ENCODE results near the gene CHAC1. TPM values are rescaled to one million over a fixed set of nuclear protein-coding genes. Genes with fewer than 3 reads are reported as not detected.
"Not testable (repeated sequence)": the region's sequence is repeated elsewhere in the genome, so short reads cannot be mapped to it uniquely, and the experiment has no call there.

CHAC1 gene
- total RNA-seq, 1 donor from 2014 or later: 24.7 TPM

DNA sequence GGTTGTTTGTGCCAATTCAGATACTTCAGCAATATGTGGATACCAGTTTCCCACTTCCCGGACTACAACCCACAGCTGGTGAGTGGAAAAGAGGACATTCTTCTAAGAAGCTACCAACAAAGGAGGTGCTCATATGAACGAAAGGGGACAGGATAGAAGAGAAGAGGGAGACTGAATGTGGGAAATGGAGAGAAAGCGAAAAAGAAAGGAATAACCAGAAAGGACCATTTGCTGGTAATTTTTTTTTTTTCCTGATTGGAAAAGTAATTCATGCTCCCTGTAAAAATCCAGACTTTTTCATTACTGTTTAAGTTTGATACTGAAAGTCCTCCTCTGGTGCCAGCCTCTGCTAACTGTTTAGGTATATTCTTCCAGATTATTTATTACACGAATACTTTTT, 1.5 kb upstream of the CHAC1 start:
- TF ChIP-seq, protein P1, sequence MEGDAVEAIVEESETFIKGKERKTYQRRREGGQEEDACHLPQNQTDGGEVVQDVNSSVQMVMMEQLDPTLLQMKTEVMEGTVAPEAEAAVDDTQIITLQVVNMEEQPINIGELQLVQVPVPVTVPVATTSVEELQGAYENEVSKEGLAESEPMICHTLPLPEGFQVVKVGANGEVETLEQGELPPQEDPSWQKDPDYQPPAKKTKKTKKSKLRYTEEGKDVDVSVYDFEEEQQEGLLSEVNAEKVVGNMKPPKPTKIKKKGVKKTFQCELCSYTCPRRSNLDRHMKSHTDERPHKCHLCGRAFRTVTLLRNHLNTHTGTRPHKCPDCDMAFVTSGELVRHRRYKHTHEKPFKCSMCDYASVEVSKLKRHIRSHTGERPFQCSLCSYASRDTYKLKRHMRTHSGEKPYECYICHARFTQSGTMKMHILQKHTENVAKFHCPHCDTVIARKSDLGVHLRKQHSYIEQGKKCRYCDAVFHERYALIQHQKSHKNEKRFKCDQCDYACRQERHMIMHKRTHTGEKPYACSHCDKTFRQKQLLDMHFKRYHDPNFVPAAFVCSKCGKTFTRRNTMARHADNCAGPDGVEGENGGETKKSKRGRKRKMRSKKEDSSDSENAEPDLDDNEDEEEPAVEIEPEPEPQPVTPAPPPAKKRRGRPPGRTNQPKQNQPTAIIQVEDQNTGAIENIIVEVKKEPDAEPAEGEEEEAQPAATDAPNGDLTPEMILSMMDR (IDR thresholded peaks at IDR 0.05; ENCODE audit: insufficient read depth, low read length, severe bottlenecking): no peak
- DNase-seq (ENCODE audit: low read depth) (no peak), FAIRE-seq (no peak)
- Histone ChIP-seq H3K36me3 (ENCODE audit: control insufficient read depth, insufficient read depth, low read length) (peaks cover 20% of the 10 kb centered on the region), H3K4me3 (ENCODE audit: low read depth, low read length) (no peak overlapping the region), H3K27me3 (ENCODE audit: control insufficient read depth, insufficient read depth, low read length) (no peaks in the 10 kb centered on the region)

DNA sequence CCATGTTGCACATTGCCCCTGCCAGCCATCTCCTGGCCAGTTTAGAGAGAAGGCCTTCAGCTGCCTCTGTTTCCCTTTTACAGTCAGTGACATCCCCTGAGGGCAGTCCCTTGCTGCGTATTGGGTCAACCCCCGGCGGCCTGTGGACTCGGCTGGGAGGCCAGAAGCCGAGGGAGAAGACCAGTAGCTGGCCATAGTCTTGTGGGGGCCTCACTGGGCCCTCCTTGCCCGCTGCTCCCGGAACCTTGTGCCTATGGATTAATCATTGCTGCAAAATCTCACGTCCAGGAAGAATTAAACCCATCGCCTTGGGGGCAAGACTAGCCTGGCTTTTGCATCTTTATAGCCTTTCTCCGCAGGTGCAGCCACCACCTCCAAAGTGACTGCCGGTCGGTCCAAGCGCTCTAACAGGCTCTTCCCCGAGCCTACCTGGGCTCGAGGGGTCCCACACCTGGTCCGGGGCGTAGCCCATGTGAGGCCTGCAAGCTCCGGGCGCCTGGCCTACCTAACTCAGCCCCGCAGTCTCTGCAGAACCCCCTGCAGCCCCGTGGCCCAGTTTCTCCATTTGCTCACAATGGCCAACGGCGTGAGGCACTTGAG, 870 bp upstream of the CHAC1 start:
- TF ChIP-seq, protein P1 (IDR thresholded peaks at IDR 0.05; ENCODE audit: insufficient read depth, low read length, severe bottlenecking): no peak
- no peak for DNase-seq (ENCODE audit: low read depth)
- no peak for FAIRE-seq
- H3K36me3 ChIP-seq (ENCODE audit: control insufficient read depth, insufficient read depth, low read length): peaks cover 20% of the 10 kb centered on the region
- no peaks in the 10 kb centered on the region for H3K27me3 ChIP-seq (ENCODE audit: control insufficient read depth, insufficient read depth, low read length)
- H3K4me3 ChIP-seq (ENCODE audit: low read depth, low read length): peak overlapping the region; percentile 96

DNA sequence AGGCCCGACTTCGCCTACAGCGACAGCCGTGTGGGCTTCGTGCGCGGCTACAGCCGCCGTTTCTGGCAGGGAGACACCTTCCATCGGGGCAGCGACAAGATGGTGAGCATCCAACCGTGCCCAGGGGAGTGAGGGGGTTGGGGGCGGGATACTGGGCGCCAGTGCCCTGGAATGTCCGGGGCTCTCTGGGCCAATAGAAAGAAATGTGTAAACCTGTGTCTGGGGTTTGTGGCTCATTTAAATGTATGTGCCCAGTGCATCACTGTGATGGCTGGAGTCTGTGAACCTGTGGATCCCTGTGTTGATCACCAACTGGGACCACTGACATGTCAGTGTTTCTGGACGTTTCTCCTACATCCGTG, 423 bp downstream of the CHAC1 start:
- Histone ChIP-seq H3K27me3 (ENCODE audit: control insufficient read depth, insufficient read depth, low read length) (no peaks in the 10 kb centered on the region), H3K36me3 (ENCODE audit: control insufficient read depth, insufficient read depth, low read length) (peaks cover 20% of the 10 kb centered on the region), H3K4me3 (ENCODE audit: low read depth, low read length) (peak overlapping the region; percentile 96)
- FAIRE-seq (no peak), DNase-seq (ENCODE audit: low read depth) (no peak)
- TF ChIP-seq, protein P1 (IDR thresholded peaks at IDR 0.05; ENCODE audit: insufficient read depth, low read length, severe bottlenecking): no peak

DNA sequence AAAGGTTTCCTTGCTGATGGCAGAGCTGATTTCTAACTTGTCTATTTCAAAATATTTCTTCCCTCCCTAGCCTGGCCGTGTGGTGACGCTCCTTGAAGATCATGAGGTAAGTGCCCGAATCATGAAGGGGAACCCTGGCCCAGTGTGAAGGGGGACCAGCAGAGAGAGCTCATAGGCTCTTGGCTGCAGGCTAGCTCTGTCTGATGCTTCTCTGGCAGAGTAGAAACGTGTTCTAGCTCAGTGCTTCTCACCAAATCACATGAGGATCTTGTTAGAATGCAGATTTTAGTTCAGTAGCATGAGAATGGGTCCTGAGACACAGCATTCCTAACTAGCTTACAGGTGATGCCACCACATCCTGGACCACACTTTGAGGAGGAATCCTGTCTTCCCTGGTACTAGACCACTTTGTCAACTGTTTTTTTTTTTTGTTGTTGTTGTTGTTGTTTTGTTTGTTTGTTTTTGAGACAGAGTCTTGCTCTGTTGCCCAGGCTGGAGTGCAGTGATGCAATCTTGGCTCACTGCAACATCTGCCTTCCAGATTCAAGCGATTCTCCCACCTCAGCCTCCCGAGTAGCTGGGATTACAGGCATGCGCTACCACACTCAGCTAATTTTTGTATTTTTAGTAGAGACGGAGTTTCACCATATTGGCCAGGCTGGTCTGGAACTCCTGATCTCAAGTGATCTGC, 1.0 kb downstream of the CHAC1 start:
- not testable (repeated sequence) for FAIRE-seq; H3K27me3 ChIP-seq (ENCODE audit: control insufficient read depth, insufficient read depth, low read length); DNase-seq (ENCODE audit: low read depth)
- H3K4me3 ChIP-seq (ENCODE audit: low read depth, low read length): peak overlapping the region; percentile 96
- peaks cover 20% of the 10 kb centered on the region for H3K36me3 ChIP-seq (ENCODE audit: control insufficient read depth, insufficient read depth, low read length)

DNA sequence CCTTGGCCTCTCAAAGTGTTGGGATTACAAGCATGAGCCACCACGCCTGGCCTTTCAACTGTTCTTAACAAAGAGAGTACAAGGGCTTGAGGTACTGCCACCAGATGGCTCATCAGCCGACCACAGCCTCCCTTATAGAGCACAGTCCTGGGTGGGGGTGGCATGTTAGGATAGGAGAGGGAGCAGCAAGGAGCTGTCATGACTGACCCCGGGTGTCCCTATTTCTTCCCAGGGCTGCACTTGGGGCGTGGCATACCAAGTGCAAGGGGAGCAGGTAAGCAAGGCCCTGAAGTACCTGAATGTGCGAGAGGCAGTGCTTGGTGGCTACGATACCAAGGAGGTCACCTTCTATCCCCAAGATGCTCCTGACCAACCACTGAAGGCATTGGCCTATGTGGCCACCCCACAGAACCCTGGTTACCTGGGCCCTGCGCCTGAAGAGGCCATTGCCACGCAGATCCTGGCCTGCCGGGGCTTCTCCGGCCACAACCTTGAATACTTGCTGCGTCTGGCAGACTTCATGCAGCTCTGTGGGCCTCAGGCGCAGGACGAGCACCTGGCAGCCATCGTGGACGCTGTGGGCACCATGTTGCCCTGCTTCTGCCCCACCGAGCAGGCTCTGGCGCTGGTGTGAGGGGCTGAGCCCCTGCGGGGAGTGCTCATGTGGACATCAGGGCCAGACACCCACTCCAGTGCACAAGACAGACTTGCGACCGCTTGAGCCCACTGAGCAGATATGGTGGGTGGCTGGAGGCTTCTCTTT, 2.1 kb downstream of the CHAC1 start:
- TF ChIP-seq, protein P1 (IDR thresholded peaks at IDR 0.05; ENCODE audit: insufficient read depth, low read length, severe bottlenecking): no peak
- peaks cover 20% of the 10 kb centered on the region for H3K36me3 ChIP-seq (ENCODE audit: control insufficient read depth, insufficient read depth, low read length)
- peak overlapping the region; percentile 96 for H3K4me3 ChIP-seq (ENCODE audit: low read depth, low read length)
- no peak for DNase-seq (ENCODE audit: low read depth)
- H3K27me3 ChIP-seq (ENCODE audit: control insufficient read depth, insufficient read depth, low read length): no peaks in the 10 kb centered on the region
- FAIRE-seq: no peak

DNA sequence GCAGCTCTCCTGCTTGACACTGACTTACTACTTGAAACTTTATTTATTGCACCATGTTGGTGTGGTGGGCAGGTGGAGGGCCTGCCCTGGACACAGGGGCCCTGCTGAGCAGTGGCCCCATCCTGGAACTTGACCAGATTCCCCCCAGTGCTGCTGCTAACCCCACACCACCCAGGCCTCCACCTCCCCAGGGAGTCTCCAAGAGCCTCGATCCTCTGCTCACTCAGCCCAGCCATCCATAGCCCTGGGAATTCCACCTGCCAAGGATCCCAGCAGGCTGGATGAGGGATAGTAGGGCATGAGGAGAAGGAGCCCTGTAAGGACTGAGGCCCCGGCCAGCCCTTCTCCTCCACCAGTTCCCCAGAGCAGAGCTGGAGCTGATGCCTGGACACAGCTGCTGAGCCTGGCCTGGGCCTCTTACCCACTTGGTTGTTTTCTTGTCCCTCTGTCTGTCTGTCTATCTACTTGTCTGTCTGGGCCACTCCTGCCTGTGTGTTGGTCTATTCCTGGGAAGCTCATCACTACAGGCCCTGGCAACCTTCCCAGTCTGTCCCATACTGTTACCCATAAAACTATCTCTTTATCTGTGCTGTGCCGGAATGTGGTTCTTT, 2.8 kb downstream of the CHAC1 start:
- TF ChIP-seq, protein P1 (IDR thresholded peaks at IDR 0.05; ENCODE audit: insufficient read depth, low read length, severe bottlenecking): no peak
- Histone ChIP-seq H3K36me3 (ENCODE audit: control insufficient read depth, insufficient read depth, low read length) (peaks cover 20% of the 10 kb centered on the region), H3K4me3 (ENCODE audit: low read depth, low read length) (no peak overlapping the region), H3K27me3 (ENCODE audit: control insufficient read depth, insufficient read depth, low read length) (no peaks in the 10 kb centered on the region)
- DNase-seq (ENCODE audit: low read depth): no peak
- no peak for FAIRE-seq
